HEK293 (cell line): ENCODE measurements around the gene SRP14.

Experiments used
- CTCF ChIA-PET: fragments of 350-600 bp; formaldehyde crosslinking; extraction: SDS; loops from one replicate; lab custom pipeline; 2021; ENCODE audit warnings: antibody characterized with exemption; lab: Yijun Ruan, JAX
- POLR2A ChIA-PET: fragments of 300-600 bp; formaldehyde crosslinking; extraction: SDS; loops from one replicate; lab custom pipeline; 2020; ENCODE audit warnings: antibody characterized with exemption, inconsistent platforms; lab: Yijun Ruan, JAX
- H3K27ac ChIP-seq: fragments of 200-500 bp; sonication (Bioruptor generic); 2 replicates; pipeline ENCODE4 v1.5.1; 2014; ENCODE audit warnings: low read depth, low read length, control low read depth, inconsistent platforms; ENCODE audit errors: extremely low read depth
- H3K36me3 ChIP-seq, 2 experiments: fragments of 200-500 bp in 1 of 2; sonication (Bioruptor generic) in 1 of 2; 1 replicate in 1 of 2; 2 replicates in 1 of 2; pipeline ENCODE4 v1.5.1; 2014 to 2017; ENCODE audit warnings: inconsistent platforms in 2 of 2, low read length in 2 of 2; ENCODE audit not compliant: control insufficient read depth in 2 of 2, insufficient read depth in 1 of 2
- H3K4me1 ChIP-seq: fragments of 200-500 bp; sonication (Bioruptor generic); 2 replicates; pipeline ENCODE4 v1.5.1; 2014; ENCODE audit warnings: mild to moderate bottlenecking, low read length, inconsistent platforms; ENCODE audit not compliant: control insufficient read depth, insufficient read depth
- H3K4me3 ChIP-seq: 2 replicates; pipeline ENCODE4 v1.5.1; 2011; ENCODE audit warnings: low read depth, mild to moderate bottlenecking, control low read depth, low read length, moderate library complexity
- H3K9me3 ChIP-seq: fragments of 200-500 bp; sonication (Bioruptor generic); 2 replicates; pipeline ENCODE4 v1.5.1; 2014; ENCODE audit warnings: low read depth, low read length, inconsistent platforms; ENCODE audit not compliant: control insufficient read depth, insufficient read depth
- KLF16 ChIP-seq: fragments of 450-650 bp; formaldehyde crosslinking; IDR thresholded peaks from 2 replicates; pipeline ENCODE4 v1.5.1; 2017; ENCODE audit warnings: missing biosample characterization, missing genetic modification characterization
- KLF9 ChIP-seq: fragments of 450-650 bp; formaldehyde crosslinking; IDR thresholded peaks from 2 replicates; pipeline ENCODE4 v1.5.1; 2016; ENCODE audit warnings: missing biosample characterization, missing genetic modification characterization, low read depth
- TCF7L2 ChIP-seq: IDR thresholded peaks from 2 replicates; pipeline ENCODE4 v1.6.1; 2011; ENCODE audit warnings: low read depth, mild to moderate bottlenecking, inconsistent platforms, low read length, moderate library complexity, borderline replicate concordance
- ZBTB26 ChIP-seq: fragments of 450-650 bp; formaldehyde crosslinking; optimal IDR thresholded peaks from 2 replicates; pipeline ENCODE3; 2016; ENCODE audit warnings: missing biosample characterization, mild to moderate bottlenecking, missing genetic modification characterization
- ZBTB7A ChIP-seq: fragments of 450-650 bp; formaldehyde crosslinking; IDR thresholded peaks from 2 replicates; pipeline ENCODE4 v1.5.1; 2016; ENCODE audit warnings: low read depth, missing biosample characterization, missing genetic modification characterization
- ZIC2 ChIP-seq: fragments of 450-650 bp; formaldehyde crosslinking; IDR thresholded peaks from 2 replicates; pipeline ENCODE4 v1.5.1; 2016; ENCODE audit warnings: missing biosample characterization, missing genetic modification characterization
- ZNF157 ChIP-seq: fragments of 450-650 bp; formaldehyde crosslinking; IDR thresholded peaks from 2 replicates; pipeline ENCODE4 v1.5.1; 2016; ENCODE audit warnings: missing biosample characterization, missing genetic modification characterization
- ZNF19 ChIP-seq: fragments of 450-650 bp; formaldehyde crosslinking; IDR thresholded peaks from 2 replicates; pipeline ENCODE4; 2016; ENCODE audit warnings: missing biosample characterization, missing genetic modification characterization, low read depth
- ZNF221 ChIP-seq: fragments of 450-650 bp; formaldehyde crosslinking; IDR thresholded peaks from 2 replicates; pipeline ENCODE4 v1.5.1; 2017; ENCODE audit warnings: missing biosample characterization, missing genetic modification characterization, borderline replicate concordance
- ZNF423 ChIP-seq: fragments of 450-650 bp; formaldehyde crosslinking; IDR thresholded peaks from 2 replicates; pipeline ENCODE4 v1.5.1; 2016; ENCODE audit warnings: missing biosample characterization, missing genetic modification characterization
- ZNF426 ChIP-seq: fragments of 450-650 bp; formaldehyde crosslinking; IDR thresholded peaks from 2 replicates; pipeline ENCODE4 v1.5.1; 2017; ENCODE audit warnings: missing biosample characterization, missing genetic modification characterization, mild to moderate bottlenecking, inconsistent platforms, moderate library complexity
- ZNF449 ChIP-seq: fragments of 450-650 bp; formaldehyde crosslinking; IDR thresholded peaks from 2 replicates; pipeline ENCODE4 v1.5.1; 2017; ENCODE audit warnings: missing biosample characterization, mild to moderate bottlenecking, missing genetic modification characterization, moderate library complexity
- ZNF510 ChIP-seq: fragments of 450-650 bp; formaldehyde crosslinking; IDR thresholded peaks from 2 replicates; pipeline ENCODE4 v1.5.1; 2018; ENCODE audit warnings: mild to moderate bottlenecking, missing genetic modification characterization, missing biosample characterization; ENCODE audit not compliant: insufficient replicate concordance
- ZNF560 ChIP-seq: fragments of 450-650 bp; formaldehyde crosslinking; IDR thresholded peaks from 2 replicates; pipeline ENCODE4 v1.5.1; 2017; ENCODE audit warnings: missing biosample characterization, missing genetic modification characterization, borderline replicate concordance
- ZNF580 ChIP-seq: fragments of 450-650 bp; formaldehyde crosslinking; IDR thresholded peaks from 2 replicates; pipeline ENCODE4 v1.5.1; 2016; ENCODE audit warnings: missing biosample characterization, missing genetic modification characterization
- ZNF623 ChIP-seq: fragments of 450-650 bp; formaldehyde crosslinking; IDR thresholded peaks from 2 replicates; pipeline ENCODE4 v1.5.1; 2016; ENCODE audit warnings: missing biosample characterization, missing genetic modification characterization
- ZNF670 ChIP-seq: fragments of 450-650 bp; formaldehyde crosslinking; IDR thresholded peaks from 2 replicates; pipeline ENCODE4 v1.5.1; 2016; ENCODE audit warnings: missing biosample characterization, missing genetic modification characterization, low read depth
- ZNF704 ChIP-seq: fragments of 450-650 bp; formaldehyde crosslinking; IDR thresholded peaks from 2 replicates; pipeline ENCODE4 v1.5.1; 2016; ENCODE audit warnings: missing biosample characterization, missing genetic modification characterization
- ZNF777 ChIP-seq: fragments of 450-650 bp; formaldehyde crosslinking; IDR thresholded peaks from 2 replicates; pipeline ENCODE4 v1.5.1; 2017; ENCODE audit warnings: missing biosample characterization, missing genetic modification characterization, borderline replicate concordance
- ZNF785 ChIP-seq: fragments of 450-650 bp; formaldehyde crosslinking; IDR thresholded peaks from 2 replicates; pipeline ENCODE4 v1.5.1; 2016; ENCODE audit warnings: missing biosample characterization, missing genetic modification characterization
- ZNF791 ChIP-seq: fragments of 450-650 bp; formaldehyde crosslinking; IDR thresholded peaks from 2 replicates; pipeline ENCODE4 v1.5.1; 2016; ENCODE audit warnings: missing biosample characterization, missing genetic modification characterization
- ZSCAN18 ChIP-seq: fragments of 450-650 bp; formaldehyde crosslinking; IDR thresholded peaks from 2 replicates; pipeline ENCODE4 v1.5.1; 2016; ENCODE audit warnings: missing biosample characterization, missing genetic modification characterization

Gene SRP14

GRCh38 chr15:40028193-40028592 lies 10.8 kb downstream of the SRP14 start:
- Histone ChIP-seq H3K4me3 (no peak overlapping the region), H3K27ac (no peak overlapping the region), H3K9me3 (no peaks in the 10 kb centered on the region), H3K4me1 (no peaks in the 10 kb centered on the region), H3K36me3 (peaks cover 25 to 80% of the 10 kb centered on the region in 2 experiments)
- POLR2A ChIA-PET = no interaction called here
- no peak for TF ChIP-seq ZNF449 (tag by site-specific recombination)
- no peak for TF ChIP-seq ZNF221 (tag by site-specific recombination)
- TF ChIP-seq KLF16 (tag by site-specific recombination) = no peak
- TF ChIP-seq KLF9 (tag by site-specific recombination) = no peak
- TF ChIP-seq ZBTB26 (tag by site-specific recombination) = no peak
- CTCF ChIA-PET = interaction anchor here (1.4 kb wide), 1 partner anchor 316 kb away, joined by 4 read pairs; no protein-coding TSS in a partner anchor

- CTCF ChIA-PET = interaction anchor here (0.7 to 1.2 kb wide), 2 partner anchors 40 to 128 kb away, joined by 3 read pairs; no protein-coding TSS in a partner anchor
- POLR2A ChIA-PET = no interaction called here
- no peak overlapping the region for H3K27ac ChIP-seq
- no peak overlapping the region for H3K4me3 ChIP-seq
- peaks cover 23 to 83% of the 10 kb centered on the region in 2 experiments for H3K36me3 ChIP-seq
- H3K9me3 ChIP-seq = no peaks in the 10 kb centered on the region
- TF ChIP-seq ZNF670 (tag by site-specific recombination) = no peak
- TF ChIP-seq ZNF510 = no peak
- no peak for TF ChIP-seq ZNF777 (tag by site-specific recombination)
- no peak for TF ChIP-seq TCF7L2
- TF ChIP-seq ZNF560 = no peak
- no peak for TF ChIP-seq ZNF704
- no peak for TF ChIP-seq ZNF791 (tag by site-specific recombination)
- TF ChIP-seq ZIC2 = no peak
- no peak for TF ChIP-seq ZNF423 (tag by site-specific recombination)
- no peak for TF ChIP-seq ZNF157 (tag by site-specific recombination)
- no peak for TF ChIP-seq ZBTB7A (tag by site-specific recombination)
- no peak for TF ChIP-seq ZNF580 (tag by site-specific recombination)
- TF ChIP-seq ZNF785 (tag by site-specific recombination) = no peak
- no peak for TF ChIP-seq ZNF623
- no peak for TF ChIP-seq ZNF426
- no peak for TF ChIP-seq ZNF19 (tag by site-specific recombination)
- TF ChIP-seq ZSCAN18 = no peak
- TF ChIP-seq, all 188 proteins: peak for 0
- H3K4me1 ChIP-seq = no peaks in the 10 kb centered on the region
These were observed 22.6 kb downstream of the SRP14 start for GRCh38 chr15:40016224-40016865.
